ENCODE measurements around the gene ERGIC3. TPM values are rescaled to one million over a fixed set of nuclear protein-coding genes. Genes with fewer than 3 reads are reported as not detected.

The ERGIC3 gene
- total and polyA plus RNA-seq, 2 of the 4 experiments (the other 2 are of a cell fraction): 434 to 438 TPM

- H3K79me1 ChIP-seq (ENCODE audit: low read depth in 1 of 2, low read length in 2 of 2): no peaks in the 10 kb centered on the region
- CTCF ChIA-PET: no interaction called here
- POLR2A ChIA-PET (ENCODE audit: unreplicated experiment): no interaction called here
- no peak overlapping the region for H3K18ac ChIP-seq (ENCODE audit: low read depth, low read length)
- in situ Hi-C loops (cut with MboI; ENCODE audit: low sequenced_read_pairs): no loop called here
- H3K9ac ChIP-seq (ENCODE audit: low read depth, low read length): no peak overlapping the region
- H3K56ac ChIP-seq (ENCODE audit: extremely low read depth, insufficient read depth, low read length): no peak overlapping the region
- BruUV-seq (replicated peaks): no TSS peak
- H4K5ac ChIP-seq (ENCODE audit: low read depth, low read length): no peak overlapping the region
- H4K91ac ChIP-seq (ENCODE audit: insufficient read depth, low read depth, low read length): no peak overlapping the region
- H3K9me3 ChIP-seq (ENCODE audit: control insufficient read depth, insufficient read depth, low read length): no peaks in the 10 kb centered on the region
- WGBS, 2 experiments (ENCODE audit: extremely low coverage in 2 of 2, insufficient read length in 1 of 2): 89% methylated on average over 3 of the region's 14 CpGs; no CpG with 5 or more reads in 1 of the 2 experiments
- no peak overlapping the region for H3K14ac ChIP-seq (replicated peaks; ENCODE audit: low read depth, low read length)
- dilution Hi-C loops (cut with HindIII; ENCODE audit: low sequenced_read_pairs, unreplicated experiment): no loop called here
- no peaks in the 10 kb centered on the region; the same call in 1 of the 2 replicates for H3K9me1 ChIP-seq (ENCODE audit: insufficient read depth, low read length)
- no peak overlapping the region for H2BK20ac ChIP-seq (ENCODE audit: low read depth, low read length)
- no peak overlapping the region for H2BK120ac ChIP-seq (ENCODE audit: low read depth, low read length)
- H2AFZ ChIP-seq (replicated peaks; ENCODE audit: low read length, poor library complexity): peak overlapping the region; percentile 32
- H3K4me2 ChIP-seq (ENCODE audit: low read depth, low read length): no peak overlapping the region
- H3K4me3 ChIP-seq (ENCODE audit: insufficient read depth, low read depth, low read length): no peak overlapping the region
- TF ChIP-seq MAZ (IDR thresholded peaks at IDR 0.05; ENCODE audit: borderline replicate concordance, low read depth, low read length): no peak
- TF ChIP-seq RCOR1 (IDR thresholded peaks at IDR 0.05; ENCODE audit: insufficient replicate concordance, low read length): no peak
- TF ChIP-seq NFE2L2 (IDR thresholded peaks at IDR 0.05; ENCODE audit: low read depth, low read length): no peak
- no peak for TF ChIP-seq CTCF (conservative IDR thresholded peaks at IDR 0.05; ENCODE audit: low read depth, low read length)
- no peak for TF ChIP-seq FOS (IDR thresholded peaks at IDR 0.05; ENCODE audit: low read depth, low read length)
- no peak for TF ChIP-seq RAD21 (IDR thresholded peaks at IDR 0.05; ENCODE audit: low read length)
- TF ChIP-seq MXI1 (IDR thresholded peaks at IDR 0.05; ENCODE audit: borderline replicate concordance, low read depth, low read length): no peak
- TF ChIP-seq ELK1 (IDR thresholded peaks at IDR 0.05; ENCODE audit: borderline replicate concordance, low read depth, low read length): no peak
- no peak for TF ChIP-seq BHLHE40 (IDR thresholded peaks at IDR 0.05; ENCODE audit: low read depth, low read length)
- TF ChIP-seq USF2 (IDR thresholded peaks at IDR 0.05; ENCODE audit: low read depth, low read length): no peak
- no peak for TF ChIP-seq MAFK (IDR thresholded peaks at IDR 0.05; ENCODE audit: low read depth, low read length)
- TF ChIP-seq POLR2A (IDR thresholded peaks at IDR 0.05; ENCODE audit: low read depth, low read length): no peak
- no peak for TF ChIP-seq CEBPB (IDR thresholded peaks at IDR 0.05; ENCODE audit: low read depth, low read length)
- no peak for TF ChIP-seq RFX5 (IDR thresholded peaks at IDR 0.05; ENCODE audit: low read depth, low read length)
- TF ChIP-seq SMC3 (IDR thresholded peaks at IDR 0.05; ENCODE audit: low read depth, low read length): no peak
- TF ChIP-seq CHD1 (IDR thresholded peaks at IDR 0.05; ENCODE audit: low read depth, low read length): no peak
- DNase-seq (no peak), ATAC-seq (ENCODE audit: low read depth) (no peak)
- intact Hi-C loops (cut with micrococcal nuclease): no loop called here
- no peak overlapping the region for H3K4ac ChIP-seq (ENCODE audit: low read depth, low read length)
- H2AK9ac ChIP-seq (replicated peaks; ENCODE audit: low read depth, low read length, poor library complexity): no peak overlapping the region
- no peak overlapping the region for H2BK15ac ChIP-seq (ENCODE audit: low read depth, low read length)
- no peak overlapping the region for H4K8ac ChIP-seq (ENCODE audit: low read depth in 2 of 2, low read length in 2 of 2)
- H3K4me1 ChIP-seq (ENCODE audit: control insufficient read depth, insufficient read depth, low read length): no peaks in the 10 kb centered on the region
- H3K27ac ChIP-seq (ENCODE audit: insufficient read depth, low read length): no peak overlapping the region
- no peak overlapping the region for H3K23ac ChIP-seq (ENCODE audit: low read depth, low read length)
- no peak overlapping the region for H2BK5ac ChIP-seq (ENCODE audit: low read depth, low read length, poor library complexity, severe bottlenecking)
- H4K20me1 ChIP-seq (ENCODE audit: insufficient read depth, low read length): no peaks in the 10 kb centered on the region
- peaks cover 2% of the 10 kb centered on the region; the same call in 1 of the 2 replicates for H3K27me3 ChIP-seq (ENCODE audit: control insufficient read depth, insufficient read depth, low read length)
- H2AK5ac ChIP-seq (ENCODE audit: low read depth, low read length): no peak overlapping the region; the same call in 1 of the 2 replicates
- H3K36me3 ChIP-seq (ENCODE audit: control insufficient read depth, insufficient read depth, low read length): no peaks in the 10 kb centered on the region
Measured at GRCh38 chr20:35588397-35588796, 46.5 kb downstream of the ERGIC3 start.

Data from IMR-90 (cell line).